ENCODE data around the gene MLXIP.
A peak's percentile ranks its signal among the peaks of the same experiment; 100 is the strongest.
"Not testable (repeated sequence)": the region's sequence is repeated elsewhere in the genome, so short reads cannot be mapped to it uniquely, and the experiment has no call there.

MLXIP gene

GRCh38 chr12:122056406-122056805, 22.1 kb upstream of the MLXIP start:
- H3K4me3 ChIP-seq (ENCODE audit: low read depth, low read length); H3K4me1 ChIP-seq (ENCODE audit: control insufficient read depth, insufficient read depth, low read length); H3K27ac ChIP-seq (ENCODE audit: low read depth, low read length); H3K27me3 ChIP-seq (ENCODE audit: control insufficient read depth, insufficient read depth, low read length); H3K9ac ChIP-seq (ENCODE audit: low read depth, low read length); H3K9me3 ChIP-seq (ENCODE audit: control insufficient read depth, insufficient read depth, low read length): not testable (repeated sequence)
- H3K36me3 ChIP-seq (ENCODE audit: control insufficient read depth, insufficient read depth, low read length): peaks cover 59% of the 10 kb centered on the region

DNA sequence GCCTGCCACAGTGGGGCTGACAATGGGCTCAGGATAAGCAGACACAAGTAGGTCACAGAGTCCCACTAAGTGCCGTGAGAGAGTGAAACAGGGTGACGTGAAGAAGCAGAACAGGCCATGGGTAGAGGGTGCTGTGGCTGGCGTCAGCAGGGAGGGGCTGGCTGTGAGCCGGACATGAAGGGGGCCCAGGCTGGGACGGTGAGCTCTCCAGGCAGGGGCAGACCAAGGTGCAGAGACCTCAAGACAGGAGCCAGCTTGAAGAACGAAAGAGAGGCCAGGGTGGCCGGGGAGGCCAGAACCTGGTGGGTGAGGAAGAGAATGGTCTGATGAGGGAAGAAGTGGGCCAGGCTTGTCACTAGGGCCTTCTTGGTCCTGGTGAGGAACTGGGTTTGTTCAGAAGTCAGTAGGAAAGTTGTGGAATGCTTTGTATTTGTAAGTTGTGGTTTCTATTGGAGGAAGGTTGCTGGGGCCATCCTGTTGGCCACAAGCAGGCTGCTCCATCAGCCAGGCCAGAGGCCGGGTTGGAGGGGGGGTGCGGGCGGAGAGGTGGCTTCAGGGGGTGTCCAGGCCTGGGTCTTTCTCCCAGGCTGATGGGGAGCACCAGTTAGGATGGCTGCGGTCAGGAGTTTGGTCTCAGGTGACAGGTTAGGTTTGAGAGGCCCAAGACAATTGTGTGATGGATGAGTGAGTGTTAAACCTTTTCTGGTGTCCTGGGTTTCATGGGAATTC, 21.4 kb upstream of the MLXIP start:
- Histone ChIP-seq H3K4me1 (ENCODE audit: control insufficient read depth, insufficient read depth, low read length) (no peaks in the 10 kb centered on the region), H3K27ac (ENCODE audit: low read depth, low read length) (no peak overlapping the region), H3K36me3 (ENCODE audit: control insufficient read depth, insufficient read depth, low read length) (peaks cover 59% of the 10 kb centered on the region), H3K9me3 (ENCODE audit: control insufficient read depth, insufficient read depth, low read length) (no peaks in the 10 kb centered on the region), H3K9ac (ENCODE audit: low read depth, low read length) (no peak overlapping the region), H3K27me3 (ENCODE audit: control insufficient read depth, insufficient read depth, low read length) (no peaks in the 10 kb centered on the region), H3K4me3 (ENCODE audit: low read depth, low read length) (no peak overlapping the region)

GRCh38 chr12:122057769-122058168, 20.8 kb upstream of the MLXIP start:
- H3K4me3 ChIP-seq (ENCODE audit: low read depth, low read length): no peak overlapping the region
- no peak overlapping the region for H3K27ac ChIP-seq (ENCODE audit: low read depth, low read length)
- no peak overlapping the region for H3K9ac ChIP-seq (ENCODE audit: low read depth, low read length)
- no peaks in the 10 kb centered on the region for H3K4me1 ChIP-seq (ENCODE audit: control insufficient read depth, insufficient read depth, low read length)
- no peaks in the 10 kb centered on the region for H3K27me3 ChIP-seq (ENCODE audit: control insufficient read depth, insufficient read depth, low read length)
- no peaks in the 10 kb centered on the region for H3K9me3 ChIP-seq (ENCODE audit: control insufficient read depth, insufficient read depth, low read length)
- peaks cover 59% of the 10 kb centered on the region for H3K36me3 ChIP-seq (ENCODE audit: control insufficient read depth, insufficient read depth, low read length)

DNA sequence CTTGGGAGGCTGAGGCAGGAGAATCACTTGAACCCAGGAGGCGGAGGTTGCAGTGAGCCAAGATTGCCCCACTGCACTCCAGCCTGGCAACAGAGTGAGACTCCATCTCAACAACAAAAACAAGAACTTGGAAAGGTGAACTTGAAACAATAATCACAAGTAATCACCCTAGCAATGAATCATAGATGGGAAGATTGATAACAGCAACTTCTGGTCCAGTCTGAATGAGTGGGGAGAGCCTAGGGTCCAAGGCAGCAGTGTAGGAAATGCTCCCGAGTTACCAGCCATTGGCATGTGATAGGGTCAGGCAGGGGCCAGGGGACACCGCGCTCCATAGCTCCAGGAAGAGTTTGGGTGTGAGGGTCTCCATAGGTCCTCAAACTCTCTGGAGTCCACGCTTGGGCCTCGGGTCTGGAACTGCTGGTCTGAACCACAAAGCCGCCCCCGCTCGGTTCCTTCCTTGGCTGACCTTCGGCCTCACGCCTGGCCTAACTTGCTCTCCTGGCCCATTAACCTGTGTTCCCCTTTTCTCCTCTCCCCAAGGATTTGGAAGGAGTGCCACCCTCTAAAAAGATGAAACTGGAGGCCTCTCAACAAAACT, 19.9 kb upstream of the MLXIP start:
- H3K4me3 ChIP-seq (ENCODE audit: low read depth, low read length): no peak overlapping the region
- H3K27ac ChIP-seq (ENCODE audit: low read depth, low read length): no peak overlapping the region
- peaks cover 8% of the 10 kb centered on the region; the same call in 1 of the 2 replicates for H3K4me1 ChIP-seq (ENCODE audit: control insufficient read depth, insufficient read depth, low read length)
- no peaks in the 10 kb centered on the region for H3K9me3 ChIP-seq (ENCODE audit: control insufficient read depth, insufficient read depth, low read length)
- peaks cover 59% of the 10 kb centered on the region for H3K36me3 ChIP-seq (ENCODE audit: control insufficient read depth, insufficient read depth, low read length)
- no peaks in the 10 kb centered on the region for H3K27me3 ChIP-seq (ENCODE audit: control insufficient read depth, insufficient read depth, low read length)
- H3K9ac ChIP-seq (ENCODE audit: low read depth, low read length): no peak overlapping the region

GRCh38 chr12:122059203-122059960, 19.2 kb upstream of the MLXIP start:
- H3K9ac ChIP-seq (ENCODE audit: low read depth, low read length): no peak overlapping the region
- no peaks in the 10 kb centered on the region for H3K27me3 ChIP-seq (ENCODE audit: control insufficient read depth, insufficient read depth, low read length)
- H3K9me3 ChIP-seq (ENCODE audit: control insufficient read depth, insufficient read depth, low read length): no peaks in the 10 kb centered on the region
- H3K27ac ChIP-seq (ENCODE audit: low read depth, low read length): no peak overlapping the region
- no peak overlapping the region for H3K4me3 ChIP-seq (ENCODE audit: low read depth, low read length)
- H3K36me3 ChIP-seq (ENCODE audit: control insufficient read depth, insufficient read depth, low read length): peaks cover 59% of the 10 kb centered on the region
- peaks cover 13% of the 10 kb centered on the region for H3K4me1 ChIP-seq (ENCODE audit: control insufficient read depth, insufficient read depth, low read length)

GRCh38 chr12:122060081-122060501, 18.5 kb upstream of the MLXIP start:
- Histone ChIP-seq H3K27me3 (ENCODE audit: control insufficient read depth, insufficient read depth, low read length) (no peaks in the 10 kb centered on the region), H3K9me3 (ENCODE audit: control insufficient read depth, insufficient read depth, low read length) (no peaks in the 10 kb centered on the region), H3K27ac (ENCODE audit: low read depth, low read length) (no peak overlapping the region), H3K9ac (ENCODE audit: low read depth, low read length) (no peak overlapping the region), H3K4me3 (ENCODE audit: low read depth, low read length) (no peak overlapping the region), H3K36me3 (ENCODE audit: control insufficient read depth, insufficient read depth, low read length) (peaks cover 54% of the 10 kb centered on the region), H3K4me1 (ENCODE audit: control insufficient read depth, insufficient read depth, low read length) (peaks cover 20% of the 10 kb centered on the region)

DNA sequence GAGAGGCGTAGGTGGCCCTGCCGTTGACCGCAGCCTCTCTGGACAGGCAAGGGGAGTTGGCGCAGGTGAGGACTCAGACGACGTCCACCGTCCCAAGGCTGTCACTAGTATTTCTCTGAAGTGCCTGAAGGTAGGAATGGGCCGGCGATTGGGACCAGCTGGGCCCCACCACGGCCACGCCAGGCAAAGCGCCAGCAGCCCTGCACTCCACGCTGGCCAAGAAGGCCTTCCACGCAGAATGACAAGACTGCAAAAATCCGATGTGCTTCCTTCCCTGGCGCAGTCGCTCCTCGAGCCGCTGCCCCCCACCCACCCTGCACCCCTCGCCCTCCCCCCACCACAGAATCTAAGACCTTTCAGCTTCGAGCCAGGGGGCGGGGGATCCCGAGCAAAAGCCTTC, 17.3 kb upstream of the MLXIP start:
- Histone ChIP-seq H3K4me3 (ENCODE audit: low read depth, low read length) (no peak overlapping the region), H3K27me3 (ENCODE audit: control insufficient read depth, insufficient read depth, low read length) (no peaks in the 10 kb centered on the region), H3K9ac (ENCODE audit: low read depth, low read length) (no peak overlapping the region), H3K27ac (ENCODE audit: low read depth, low read length) (no peak overlapping the region), H3K9me3 (ENCODE audit: control insufficient read depth, insufficient read depth, low read length) (no peaks in the 10 kb centered on the region), H3K4me1 (ENCODE audit: control insufficient read depth, insufficient read depth, low read length) (peaks cover 21% of the 10 kb centered on the region), H3K36me3 (ENCODE audit: control insufficient read depth, insufficient read depth, low read length) (peaks cover 43% of the 10 kb centered on the region)

DNA sequence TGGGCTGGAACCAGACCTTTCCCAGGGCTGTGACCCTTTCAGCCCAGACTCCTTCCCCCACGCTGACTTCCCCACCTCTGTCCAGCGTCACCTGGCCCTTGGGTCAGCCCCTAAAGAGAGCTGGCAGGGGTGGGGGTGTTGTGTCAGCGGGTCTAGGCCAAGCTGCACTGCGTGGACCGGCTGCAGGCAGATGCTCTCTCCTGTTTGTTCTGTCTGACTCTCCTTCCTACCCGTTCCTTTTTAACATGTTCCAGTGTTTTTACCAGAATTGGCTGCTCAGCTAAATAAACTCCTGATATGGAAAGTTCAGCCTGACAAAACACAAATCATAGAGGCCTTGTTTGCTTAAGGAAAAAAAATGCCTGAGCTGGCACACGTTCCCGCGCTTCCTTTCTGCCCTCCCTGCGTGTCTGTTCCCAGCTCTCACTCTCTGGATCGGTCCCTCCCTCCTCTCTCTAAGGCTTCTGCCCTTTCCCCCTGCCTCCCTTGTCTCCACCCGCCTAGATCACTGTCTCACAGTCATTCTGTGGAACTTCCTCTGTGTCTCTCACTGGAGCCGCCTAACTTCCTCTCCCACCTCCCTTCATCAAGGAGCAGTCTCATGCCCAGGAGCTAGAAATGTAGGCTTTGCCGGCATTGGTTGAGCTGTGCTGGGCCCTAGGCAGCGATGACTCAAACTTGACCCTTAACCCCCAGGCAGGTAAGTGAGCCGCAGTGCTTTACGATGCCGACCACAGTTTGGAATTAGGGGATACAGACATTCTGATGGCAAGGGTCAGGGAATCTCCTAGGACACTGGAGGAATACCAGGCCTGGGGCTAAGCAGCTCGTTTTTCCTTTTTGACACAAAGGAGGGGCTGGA, 15.5 kb upstream of the MLXIP start:
- Histone ChIP-seq H3K4me3 (ENCODE audit: low read depth, low read length) (no peak overlapping the region), H3K27ac (ENCODE audit: low read depth, low read length) (peak overlapping the region; percentile 78), H3K9me3 (ENCODE audit: control insufficient read depth, insufficient read depth, low read length) (no peaks in the 10 kb centered on the region), H3K9ac (ENCODE audit: low read depth, low read length) (no peak overlapping the region), H3K27me3 (ENCODE audit: control insufficient read depth, insufficient read depth, low read length) (no peaks in the 10 kb centered on the region), H3K36me3 (ENCODE audit: control insufficient read depth, insufficient read depth, low read length) (peaks cover 26% of the 10 kb centered on the region), H3K4me1 (ENCODE audit: control insufficient read depth, insufficient read depth, low read length) (peaks cover 21% of the 10 kb centered on the region)

- H3K9ac ChIP-seq (ENCODE audit: low read depth, low read length): no peak overlapping the region
These were observed 14.9 kb upstream of the MLXIP start for GRCh38 chr12:122063694-122064024.

GRCh38 chr12:122064025-122064777, 14.4 kb upstream of the MLXIP start:
- peaks cover 21% of the 10 kb centered on the region for H3K4me1 ChIP-seq (ENCODE audit: control insufficient read depth, insufficient read depth, low read length)
- no peaks in the 10 kb centered on the region for H3K27me3 ChIP-seq (ENCODE audit: control insufficient read depth, insufficient read depth, low read length)
- H3K9me3 ChIP-seq (ENCODE audit: control insufficient read depth, insufficient read depth, low read length): no peaks in the 10 kb centered on the region
- H3K4me3 ChIP-seq (ENCODE audit: low read depth, low read length): peak overlapping the region; percentile 41; the same call in 1 of the 2 replicates
- H3K36me3 ChIP-seq (ENCODE audit: control insufficient read depth, insufficient read depth, low read length): peaks cover 22% of the 10 kb centered on the region
- peak overlapping the region; percentile 78 for H3K27ac ChIP-seq (ENCODE audit: low read depth, low read length)
- H3K9ac ChIP-seq (ENCODE audit: low read depth, low read length): peak overlapping the region; percentile 19; the same call in 1 of the 2 replicates

More at GRCh38 chr12:122063694-122064024, 14.9 kb upstream of the MLXIP start:
- no peak overlapping the region for H3K4me3 ChIP-seq (ENCODE audit: low read depth, low read length)
- no peaks in the 10 kb centered on the region for H3K27me3 ChIP-seq (ENCODE audit: control insufficient read depth, insufficient read depth, low read length)
- peaks cover 21% of the 10 kb centered on the region for H3K4me1 ChIP-seq (ENCODE audit: control insufficient read depth, insufficient read depth, low read length)
- peak overlapping the region; percentile 78 for H3K27ac ChIP-seq (ENCODE audit: low read depth, low read length)
- no peaks in the 10 kb centered on the region for H3K9me3 ChIP-seq (ENCODE audit: control insufficient read depth, insufficient read depth, low read length)
- H3K36me3 ChIP-seq (ENCODE audit: control insufficient read depth, insufficient read depth, low read length): peaks cover 27% of the 10 kb centered on the region

Data from HUES48 (cell line).